GM12892 (cell line): Measurements from ENCODE around the gene CKAP4.

Source experiments
- POLR2A ChIP-seq: IDR thresholded peaks from 2 replicates; pipeline ENCODE4 v1.6.1; 2011; ENCODE audit warnings: low read depth, low read length, control low read depth
- POLR2AphosphoS5 ChIP-seq: IDR thresholded peaks from 2 replicates; pipeline ENCODE4 v1.6.1; 2011; ENCODE audit warnings: low read depth, low read length, control low read depth
- TAF1 ChIP-seq: IDR thresholded peaks from 2 replicates; pipeline ENCODE4 v1.6.1; 2011; ENCODE audit warnings: low read depth, mild to moderate bottlenecking, control low read depth, low read length, borderline replicate concordance

DNA sequence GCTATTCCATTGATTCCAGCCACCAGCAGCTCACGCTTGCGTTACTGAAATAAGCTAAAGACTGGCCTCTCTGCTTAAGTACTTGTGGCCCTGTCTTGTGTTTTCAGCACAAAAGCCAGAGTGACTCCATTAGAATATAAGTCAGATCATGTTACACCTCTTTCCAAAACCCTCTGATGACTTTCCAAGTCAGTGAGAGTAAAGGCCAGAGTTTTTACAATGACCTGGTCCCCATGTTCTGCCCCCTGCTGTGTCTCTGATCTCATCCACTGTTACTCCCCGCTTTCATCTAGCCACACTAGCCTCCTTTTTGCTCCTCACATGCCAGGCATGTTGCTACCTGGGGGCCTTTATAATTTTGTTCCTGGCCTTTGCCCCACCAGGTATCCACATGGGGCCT, 6.9 kb upstream of the CKAP4 start:
- no peak for TF ChIP-seq POLR2AphosphoS5
- TF ChIP-seq TAF1 = no peak
- no peak for TF ChIP-seq POLR2A
